Measurements from ENCODE around the gene RIMS1. TPM values are rescaled to one million over a fixed set of nuclear protein-coding genes. Genes with fewer than 3 reads are reported as not detected.

The RIMS1 gene
- polyA plus RNA-seq, 1 experiment, result 0.91 TPM

GRCh38 chr6:72094506-72094905, 208.2 kb downstream of the RIMS1 start:
- Histone ChIP-seq H3K27me3 (ENCODE audit: control insufficient read depth, insufficient read depth, low read length) (no peaks in the 10 kb centered on the region), H3K27ac (ENCODE audit: low read depth, low read length) (no peak overlapping the region), H3K4me3 (ENCODE audit: low read depth, low read length) (no peak overlapping the region), H3K9me3 (ENCODE audit: control insufficient read depth, insufficient read depth, low read length) (no peaks in the 10 kb centered on the region)
- CTCF ChIA-PET, result no interaction called here
- POLR2A ChIA-PET, result no interaction called here
- DNase-seq (ENCODE audit: low read depth, low spot score), result no peak
- TF ChIP-seq, protein P1, sequence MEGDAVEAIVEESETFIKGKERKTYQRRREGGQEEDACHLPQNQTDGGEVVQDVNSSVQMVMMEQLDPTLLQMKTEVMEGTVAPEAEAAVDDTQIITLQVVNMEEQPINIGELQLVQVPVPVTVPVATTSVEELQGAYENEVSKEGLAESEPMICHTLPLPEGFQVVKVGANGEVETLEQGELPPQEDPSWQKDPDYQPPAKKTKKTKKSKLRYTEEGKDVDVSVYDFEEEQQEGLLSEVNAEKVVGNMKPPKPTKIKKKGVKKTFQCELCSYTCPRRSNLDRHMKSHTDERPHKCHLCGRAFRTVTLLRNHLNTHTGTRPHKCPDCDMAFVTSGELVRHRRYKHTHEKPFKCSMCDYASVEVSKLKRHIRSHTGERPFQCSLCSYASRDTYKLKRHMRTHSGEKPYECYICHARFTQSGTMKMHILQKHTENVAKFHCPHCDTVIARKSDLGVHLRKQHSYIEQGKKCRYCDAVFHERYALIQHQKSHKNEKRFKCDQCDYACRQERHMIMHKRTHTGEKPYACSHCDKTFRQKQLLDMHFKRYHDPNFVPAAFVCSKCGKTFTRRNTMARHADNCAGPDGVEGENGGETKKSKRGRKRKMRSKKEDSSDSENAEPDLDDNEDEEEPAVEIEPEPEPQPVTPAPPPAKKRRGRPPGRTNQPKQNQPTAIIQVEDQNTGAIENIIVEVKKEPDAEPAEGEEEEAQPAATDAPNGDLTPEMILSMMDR (IDR thresholded peaks at IDR 0.05; ENCODE audit: low read depth, low read length), result no peak

- ChIA-PET POLR2A (no interaction called here), CTCF (no interaction called here)
- no peaks in the 10 kb centered on the region for H3K9me3 ChIP-seq (ENCODE audit: control insufficient read depth, insufficient read depth, low read length)
- no peak overlapping the region for H3K27ac ChIP-seq (ENCODE audit: low read depth, low read length)
- H3K27me3 ChIP-seq (ENCODE audit: control insufficient read depth, insufficient read depth, low read length), result no peaks in the 10 kb centered on the region
- no peak overlapping the region for H3K4me3 ChIP-seq (ENCODE audit: low read depth, low read length)
- TF ChIP-seq, protein P1 (IDR thresholded peaks at IDR 0.05; ENCODE audit: low read depth, low read length), result no peak
- no peak for DNase-seq (ENCODE audit: low read depth, low spot score)
Measured at GRCh38 chr6:72102561-72102960, 216.2 kb downstream of the RIMS1 start.

DNA sequence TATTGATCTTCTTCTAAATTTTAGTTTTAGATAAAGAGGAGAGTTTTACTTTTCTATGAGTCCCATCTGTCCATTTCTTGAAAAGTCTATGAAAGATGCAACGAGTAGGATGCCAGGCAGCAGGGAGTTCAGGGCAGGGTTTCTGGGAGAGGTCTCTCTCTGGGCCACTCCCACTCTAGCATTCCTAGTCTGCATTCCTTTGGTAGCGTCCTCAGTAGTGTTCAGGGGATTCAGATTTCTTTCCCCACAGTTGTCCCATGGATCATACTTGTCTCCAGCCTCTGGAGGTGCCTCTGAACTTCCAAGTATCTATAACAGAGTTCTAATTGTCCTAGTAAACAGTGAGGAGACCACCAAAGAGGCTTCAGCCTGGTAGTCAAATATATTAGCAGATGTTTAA, 225.3 kb downstream of the RIMS1 start:
- POLR2A ChIA-PET, result no interaction called here
- no peak overlapping the region for H3K4me3 ChIP-seq (ENCODE audit: low read depth, low read length)
- TF ChIP-seq, protein P1 (IDR thresholded peaks at IDR 0.05; ENCODE audit: low read depth, low read length), result no peak
- DNase-seq (ENCODE audit: low read depth, low spot score), result no peak
- no peak overlapping the region for H3K27ac ChIP-seq (ENCODE audit: low read depth, low read length)
- CTCF ChIA-PET, result no interaction called here
- no peaks in the 10 kb centered on the region for H3K9me3 ChIP-seq (ENCODE audit: control insufficient read depth, insufficient read depth, low read length)
- peaks cover 4% of the 10 kb centered on the region for H3K27me3 ChIP-seq (ENCODE audit: control insufficient read depth, insufficient read depth, low read length)

- ChIA-PET CTCF (no interaction called here), POLR2A (no interaction called here)
- no peak for DNase-seq (ENCODE audit: low read depth, low spot score)
Measured at GRCh38 chr6:72130327-72130726, 244.0 kb downstream of the RIMS1 start.

DNA sequence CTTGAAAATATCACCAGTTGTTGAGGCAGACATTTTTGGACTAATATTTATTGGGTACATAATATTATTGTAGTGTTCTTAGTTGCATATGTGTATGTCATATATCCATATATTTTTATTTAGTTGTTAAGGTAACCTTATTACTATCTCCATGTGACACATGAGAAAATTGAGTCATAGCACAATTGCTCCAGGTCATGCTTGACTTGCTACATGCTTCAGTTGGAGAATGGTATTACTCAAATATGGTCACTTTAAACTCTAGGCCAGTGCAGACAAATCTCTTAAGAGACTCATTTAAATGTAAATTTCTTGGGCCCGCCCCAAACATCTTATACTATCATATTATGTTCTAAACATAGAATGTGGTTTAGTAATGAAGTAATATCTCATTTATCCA, 246.1 kb downstream of the RIMS1 start:
- H3K27ac ChIP-seq (ENCODE audit: low read depth, low read length), result no peak overlapping the region
- no peak for DNase-seq (ENCODE audit: low read depth, low spot score)
- POLR2A ChIA-PET, result no interaction called here

More at GRCh38 chr6:72130327-72130726, 244.0 kb downstream of the RIMS1 start:
- Histone ChIP-seq H3K27ac (ENCODE audit: low read depth, low read length) (no peak overlapping the region), H3K4me3 (ENCODE audit: low read depth, low read length) (no peak overlapping the region), H3K27me3 (ENCODE audit: control insufficient read depth, insufficient read depth, low read length) (no peaks in the 10 kb centered on the region), H3K9me3 (ENCODE audit: control insufficient read depth, insufficient read depth, low read length) (no peaks in the 10 kb centered on the region; the same call in 1 of the 2 replicates)
- TF ChIP-seq, protein P1 (IDR thresholded peaks at IDR 0.05; ENCODE audit: low read depth, low read length), result no peak

More for the DNA sequence above, 246.1 kb downstream of the RIMS1 start:
- Histone ChIP-seq H3K27me3 (ENCODE audit: control insufficient read depth, insufficient read depth, low read length) (no peaks in the 10 kb centered on the region), H3K9me3 (ENCODE audit: control insufficient read depth, insufficient read depth, low read length) (no peaks in the 10 kb centered on the region), H3K4me3 (ENCODE audit: low read depth, low read length) (no peak overlapping the region)
- TF ChIP-seq, protein P1 (IDR thresholded peaks at IDR 0.05; ENCODE audit: low read depth, low read length), result no peak
- CTCF ChIA-PET, result no interaction called here
